BJ (cell line): ENCODE results near the gene MIDN. TPM values are rescaled to one million over a fixed set of nuclear protein-coding genes. Genes with fewer than 3 reads are reported as not detected.
"Not testable (repeated sequence)": the region's sequence is repeated elsewhere in the genome, so short reads cannot be mapped to it uniquely, and the experiment has no call there.

Source experiments
- CTCF ChIA-PET: fragments of 350-600 bp; formaldehyde crosslinking; extraction: SDS; loops from one replicate; lab custom pipeline; 2021; ENCODE audit warnings: antibody characterized with exemption, inconsistent platforms; lab: Yijun Ruan, JAX
- POLR2A ChIA-PET: fragments of 300-600 bp; sonication (Branson Sonifier 250); formaldehyde crosslinking; extraction: SDS; loops from one replicate; lab custom pipeline; 2021; ENCODE audit warnings: antibody characterized with exemption; lab: Charles Lee
- DNase-seq: peaks from one replicate; pipeline ENCODE4 v3.0.0-alpha.2; 2011; ENCODE audit warnings: low read depth
- H3K27me3 ChIP-seq: 2 replicates; pipeline ENCODE4 v1.6.0; 2011; ENCODE audit warnings: low read length; ENCODE audit not compliant: control insufficient read depth, insufficient read depth
- H3K36me3 ChIP-seq: 2 replicates; pipeline ENCODE4 v1.5.1; 2011; ENCODE audit warnings: low read length; ENCODE audit not compliant: control insufficient read depth, insufficient read depth
- H3K4me3 ChIP-seq: 2 replicates; pipeline ENCODE4 v1.5.1; 2011; ENCODE audit warnings: low read depth, mild to moderate bottlenecking, control low read depth, low read length
- CTCF ChIP-seq: IDR thresholded peaks from 2 replicates; pipeline ENCODE4 v1.5.1; 2011; ENCODE audit warnings: low read depth, mild to moderate bottlenecking, control low read depth, inconsistent platforms, low read length, moderate library complexity; ENCODE audit not compliant: insufficient read depth
- polyA plus RNA-seq: library from polyadenylated mRNA; depleted of rRNA; stranded (reverse); fragments of >200 nt; gene quantifications from 2 replicates; pipeline ENCODE4 v1.2.3, GENCODE V29; 2011

MIDN gene
- polyA plus RNA-seq, 1 experiment, result 8.4 TPM

GRCh38 chr19:1241417-1242095, 6.8 kb upstream of the MIDN start, which contains the start of gene ATP5F1D:
ATP5F1D (plus strand) TSS chr19:1241751; CDS start chr19:1241851, 100 bp downstream.
- ChIA-PET POLR2A (interaction anchor here (1.4 kb wide), 1 partner anchor 28 kb away, joined by 11 read pairs; the partner anchor contains the start of gene CIRBP), CTCF (interaction anchor here (0.9 to 7.5 kb wide), 7 partner anchors 22 to 260 kb away, joined by 3 to 437 read pairs (median 4); partner anchors contain the start of genes CIRBP and WDR18)
- TF ChIP-seq CTCF, result no peak
- Histone ChIP-seq H3K4me3 (peak within 1 kb of the TSS; percentile 75), H3K27me3 (no peaks in the 10 kb centered on the region), H3K36me3 (peaks cover 2% of the 10 kb centered on the region)
- no peak for DNase-seq

- Histone ChIP-seq H3K36me3 (peaks cover 2% of the 10 kb centered on the region), H3K4me3 (peak overlapping the region; percentile 24), H3K27me3 (no peaks in the 10 kb centered on the region)
- no peak for DNase-seq
- peak; percentile 98 for TF ChIP-seq CTCF
- ChIA-PET POLR2A (interaction anchor here (0.5 to 4.5 kb wide), 6 partner anchors 9 to 259 kb away, joined by 3 to 78 read pairs (median 6); partner anchors contain the start of genes CIRBP and FAM174C), CTCF (interaction anchor here (0.6 to 7.5 kb wide), 40 partner anchors 9 to 341 kb away, joined by 3 to 437 read pairs (median 4); partner anchors contain the start of genes CIRBP, FAM174C, GPX4 and RNU6-2)
Measured at GRCh38 chr19:1243768-1244692, 4.4 kb upstream of the MIDN start.

GRCh38 chr19:1244693-1245451, 3.5 kb upstream of the MIDN start:
- Histone ChIP-seq H3K36me3 (peaks cover 2% of the 10 kb centered on the region), H3K27me3 (no peaks in the 10 kb centered on the region), H3K4me3 (peak overlapping the region; percentile 24)
- TF ChIP-seq CTCF, result no peak
- ChIA-PET CTCF (interaction anchor here (0.6 to 7.5 kb wide), 37 partner anchors 8 to 342 kb away, joined by 3 to 437 read pairs (median 4); partner anchors contain the start of genes CIRBP, FAM174C, GPX4 and RNU6-2), POLR2A (interaction anchor here (0.5 to 4.5 kb wide), 5 partner anchors 8 to 260 kb away, joined by 3 to 78 read pairs (median 7); partner anchors contain the start of gene CIRBP)
- DNase-seq, result no peak

- no peak for TF ChIP-seq CTCF
Measured at GRCh38 chr19:1245494-1246264, 2.7 kb upstream of the MIDN start.

GRCh38 chr19:1246265-1247087, 1.9 kb upstream of the MIDN start:
- not testable (repeated sequence) for H3K27me3 ChIP-seq, H3K4me3 ChIP-seq, H3K36me3 ChIP-seq, DNase-seq
- ChIA-PET CTCF (interaction anchor here (0.6 to 7.5 kb wide), 2 partner anchors 8 to 17 kb away, joined by 3 to 437 read pairs; partner anchors contain the start of gene CIRBP), POLR2A (interaction anchor here (4.5 kb wide), 1 partner anchor 23 kb away, joined by 78 read pairs; the partner anchor contains the start of gene CIRBP)

More at GRCh38 chr19:1245494-1246264, 2.7 kb upstream of the MIDN start:
- Histone ChIP-seq H3K27me3 (no peaks in the 10 kb centered on the region), H3K4me3 (no peak overlapping the region), H3K36me3 (peaks cover 5% of the 10 kb centered on the region)
- ChIA-PET POLR2A (interaction anchor here (4.5 kb wide), 1 partner anchor 24 kb away, joined by 78 read pairs; the partner anchor contains the start of gene CIRBP), CTCF (interaction anchor here (0.5 to 7.5 kb wide), 4 partner anchors 10 to 330 kb away, joined by 3 to 437 read pairs (median 12); partner anchors contain the start of gene CIRBP)
- no peak for DNase-seq
